ENCODE measurements around the gene SAP30BP.

DNA sequence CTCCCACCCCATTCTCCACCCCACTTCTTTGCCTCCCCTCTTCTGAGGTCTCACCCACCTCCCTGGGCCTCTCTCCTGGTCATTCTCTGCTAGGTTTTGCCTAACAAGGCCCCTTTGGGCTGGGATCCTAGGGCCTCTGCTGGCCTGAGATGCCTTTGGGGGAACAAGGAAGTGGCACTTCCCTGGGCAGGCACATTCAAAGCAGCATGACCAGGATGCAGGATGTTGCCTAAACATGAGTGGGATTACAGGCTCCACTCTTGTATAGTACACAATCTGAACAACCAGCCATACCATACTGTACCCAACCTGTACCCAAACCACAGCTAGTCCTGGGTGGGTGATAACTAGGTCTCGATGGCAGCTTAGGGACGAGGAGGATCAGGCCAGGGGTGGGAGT is 88.9 kb downstream of the SAP30BP start:
- TF ChIP-seq, protein P1, sequence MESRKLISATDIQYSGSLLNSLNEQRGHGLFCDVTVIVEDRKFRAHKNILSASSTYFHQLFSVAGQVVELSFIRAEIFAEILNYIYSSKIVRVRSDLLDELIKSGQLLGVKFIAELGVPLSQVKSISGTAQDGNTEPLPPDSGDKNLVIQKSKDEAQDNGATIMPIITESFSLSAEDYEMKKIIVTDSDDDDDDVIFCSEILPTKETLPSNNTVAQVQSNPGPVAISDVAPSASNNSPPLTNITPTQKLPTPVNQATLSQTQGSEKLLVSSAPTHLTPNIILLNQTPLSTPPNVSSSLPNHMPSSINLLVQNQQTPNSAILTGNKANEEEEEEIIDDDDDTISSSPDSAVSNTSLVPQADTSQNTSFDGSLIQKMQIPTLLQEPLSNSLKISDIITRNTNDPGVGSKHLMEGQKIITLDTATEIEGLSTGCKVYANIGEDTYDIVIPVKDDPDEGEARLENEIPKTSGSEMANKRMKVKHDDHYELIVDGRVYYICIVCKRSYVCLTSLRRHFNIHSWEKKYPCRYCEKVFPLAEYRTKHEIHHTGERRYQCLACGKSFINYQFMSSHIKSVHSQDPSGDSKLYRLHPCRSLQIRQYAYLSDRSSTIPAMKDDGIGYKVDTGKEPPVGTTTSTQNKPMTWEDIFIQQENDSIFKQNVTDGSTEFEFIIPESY (IDR thresholded peaks at IDR 0.05): no peak
- TF ChIP-seq POLR2AphosphoS5 (IDR thresholded peaks at IDR 0.05; ENCODE audit: low read length): no peak
- TF ChIP-seq, protein P2, sequence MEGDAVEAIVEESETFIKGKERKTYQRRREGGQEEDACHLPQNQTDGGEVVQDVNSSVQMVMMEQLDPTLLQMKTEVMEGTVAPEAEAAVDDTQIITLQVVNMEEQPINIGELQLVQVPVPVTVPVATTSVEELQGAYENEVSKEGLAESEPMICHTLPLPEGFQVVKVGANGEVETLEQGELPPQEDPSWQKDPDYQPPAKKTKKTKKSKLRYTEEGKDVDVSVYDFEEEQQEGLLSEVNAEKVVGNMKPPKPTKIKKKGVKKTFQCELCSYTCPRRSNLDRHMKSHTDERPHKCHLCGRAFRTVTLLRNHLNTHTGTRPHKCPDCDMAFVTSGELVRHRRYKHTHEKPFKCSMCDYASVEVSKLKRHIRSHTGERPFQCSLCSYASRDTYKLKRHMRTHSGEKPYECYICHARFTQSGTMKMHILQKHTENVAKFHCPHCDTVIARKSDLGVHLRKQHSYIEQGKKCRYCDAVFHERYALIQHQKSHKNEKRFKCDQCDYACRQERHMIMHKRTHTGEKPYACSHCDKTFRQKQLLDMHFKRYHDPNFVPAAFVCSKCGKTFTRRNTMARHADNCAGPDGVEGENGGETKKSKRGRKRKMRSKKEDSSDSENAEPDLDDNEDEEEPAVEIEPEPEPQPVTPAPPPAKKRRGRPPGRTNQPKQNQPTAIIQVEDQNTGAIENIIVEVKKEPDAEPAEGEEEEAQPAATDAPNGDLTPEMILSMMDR (IDR thresholded peaks at IDR 0.05 in 2 of 3, conservative IDR thresholded peaks at IDR 0.05 in 1 of 3; ENCODE audit: control insufficient read depth in 2 of 3, extremely low read depth in 1 of 3, insufficient read depth in 1 of 3, low read depth in 3 of 3, low read length in 3 of 3): no peak
- TF ChIP-seq ASH2L (IDR thresholded peaks at IDR 0.05; ENCODE audit: borderline replicate concordance, low read depth): no peak
- no peak for TF ChIP-seq SREBF1 (IDR thresholded peaks at IDR 0.05; ENCODE audit: low read length)
- no peak for TF ChIP-seq RFX5 (IDR thresholded peaks at IDR 0.05; ENCODE audit: low read depth, low read length)
